Measurements from ENCODE around the gene CASZ1. TPM values are rescaled to one million over a fixed set of nuclear protein-coding genes. Genes with fewer than 3 reads are reported as not detected.

Gene CASZ1
- total and polyA plus RNA-seq, 2 experiments from 2014 or later: 6.2 to 6.7 TPM

- no peak for TF ChIP-seq ZNF462 (CRISPR knock-in tag; IDR thresholded peaks at IDR 0.05)
Observed at GRCh38 chr1:10728595-10729410, 67.6 kb downstream of the CASZ1 start (continued).

- H3K4me1 Mint-ChIP-seq: peaks cover 20% of the 10 kb centered on the region
- Histone ChIP-seq H3K4me3 (no peak overlapping the region), H3K36me3 (ENCODE audit: insufficient read depth) (no peaks in the 10 kb centered on the region), H3F3A (replicated peaks; ENCODE audit: low read depth) (no peaks in the 10 kb centered on the region), H2AFZ (no peak overlapping the region), H3K4me1 (ENCODE audit: insufficient read depth) (no peaks in the 10 kb centered on the region; the same call in 1 of the 2 replicates), H3K27ac (ENCODE audit: low read depth) (no peak overlapping the region), H3K27me3 (ENCODE audit: insufficient read depth) (no peaks in the 10 kb centered on the region), H3K4me2 (no peak overlapping the region), H3K9me2 (ENCODE audit: insufficient read depth) (no peaks in the 10 kb centered on the region), H4K20me1 (replicated peaks; ENCODE audit: insufficient read depth) (no peaks in the 10 kb centered on the region), H3K79me2 (replicated peaks; ENCODE audit: insufficient read depth) (no peaks in the 10 kb centered on the region)
- H3K9me3 Mint-ChIP-seq: no peaks in the 10 kb centered on the region
- DNase-seq (ENCODE audit: low spot score): no peak
- no peak for ATAC-seq
- no peak overlapping the region for H3K4me3 Mint-ChIP-seq
- H3K27ac Mint-ChIP-seq: no peak overlapping the region
- no peaks in the 10 kb centered on the region for H3K36me3 Mint-ChIP-seq (ENCODE audit: low read depth)
- peaks cover 2% of the 10 kb centered on the region for H3K27me3 Mint-ChIP-seq (ENCODE audit: insufficient read depth, low read depth, poor library complexity)
- no peak for TF ChIP-seq CREB1 (CRISPR knock-in tag; IDR thresholded peaks at IDR 0.05; ENCODE audit: low read depth)
- TF ChIP-seq NANOG (IDR thresholded peaks at IDR 0.05; ENCODE audit: borderline replicate concordance): no peak
- no peak for TF ChIP-seq ETS1 (IDR thresholded peaks at IDR 0.05)
- no peak for TF ChIP-seq REST (IDR thresholded peaks at IDR 0.05; ENCODE audit: unreplicated experiment)
Observed at GRCh38 chr1:10727751-10728232, 68.7 kb downstream of the CASZ1 start.
